PC-3 (cell line): ENCODE results near the gene C2. TPM values are rescaled to one million over a fixed set of nuclear protein-coding genes. Genes with fewer than 3 reads are reported as not detected.

ENCODE experiments used
- ATAC-seq: fragments of 200-7000 bp; cut with Tn5 transposase; 2 replicates; pipeline ENCODE4 v1.9.1; 2020; ENCODE audit warnings: mild to moderate bottlenecking, moderate library complexity
- BruUV-seq: library from RNA; stranded (reverse); fragments of 400-500 nt; replicated peaks from 2 replicates; lab custom pipeline; 2021; lab: Mats Ljungman, UMichigan
- CTCF ChIA-PET: fragments of 300-600 bp; sonication (Branson Sonifier 250); formaldehyde crosslinking; loops from one replicate; lab custom pipeline; 2022; ENCODE audit warnings: antibody characterized with exemption; lab: Charles Lee
- POLR2A ChIA-PET: fragments of 300-600 bp; sonication (Branson Sonifier 250); formaldehyde crosslinking; loops from one replicate; lab custom pipeline; 2022; ENCODE audit warnings: antibody characterized with exemption; ENCODE audit not compliant: unreplicated experiment; lab: Charles Lee
- DNase-seq: peaks from one replicate; pipeline ENCODE4 v3.0.0-alpha.2; 2015
- H2AFZ ChIP-seq: fragments of 300-600 bp; sonication (generic); 2 replicates; pipeline ENCODE4 v1.6.0; 2016; ENCODE audit warnings: antibody characterized with exemption, low read length
- H3F3A ChIP-seq: fragments of 300-600 bp; sonication (generic); one replicate; pipeline ENCODE4 v1.6.0; 2017; ENCODE audit warnings: antibody characterized with exemption, low read length, control low read depth, mild to moderate bottlenecking; ENCODE audit not compliant: unreplicated experiment
- H3K27ac ChIP-seq: fragments of 300-600 bp; sonication (generic); 2 replicates; pipeline ENCODE4 v1.5.1; 2016; ENCODE audit warnings: mild to moderate bottlenecking, low read length
- H3K27me3 ChIP-seq: fragments of 300-600 bp; sonication (generic); 2 replicates; pipeline ENCODE4 v1.6.1; 2016; ENCODE audit warnings: low read length, mixed read lengths
- H3K36me3 ChIP-seq: fragments of 300-600 bp; sonication (generic); 2 replicates; pipeline ENCODE4 v1.6.1; 2016; ENCODE audit warnings: low read depth, mixed run types, low read length, mixed read lengths
- H3K4me1 ChIP-seq: fragments of 300-600 bp; sonication (generic); 2 replicates; pipeline ENCODE4 v1.5.1; 2016; ENCODE audit warnings: low read length; ENCODE audit not compliant: insufficient read depth
- H3K4me2 ChIP-seq: fragments of 300-600 bp; sonication (generic); 2 replicates; pipeline ENCODE4 v1.6.0; 2016; ENCODE audit warnings: low read length
- H3K4me3 ChIP-seq: fragments of 300-600 bp; sonication (generic); 2 replicates; pipeline ENCODE4 v1.5.1; 2016; ENCODE audit warnings: mild to moderate bottlenecking, low read length, mixed read lengths
- H3K79me2 ChIP-seq: fragments of 300-600 bp; sonication (generic); 2 replicates; pipeline ENCODE4 v1.6.1; 2017; ENCODE audit warnings: low read length, mixed read lengths
- H3K9ac ChIP-seq: fragments of 300-600 bp; sonication (generic); 2 replicates; pipeline ENCODE4 v1.6.0; 2016; ENCODE audit warnings: mild to moderate bottlenecking, low read length
- H3K9me2 ChIP-seq: fragments of 300-600 bp; sonication (generic); replicated peaks from 2 replicates; pipeline ENCODE4 v1.6.1; 2016; ENCODE audit warnings: mixed run types, low read length, mixed read lengths
- H3K9me3 ChIP-seq: fragments of 300-600 bp; sonication (generic); 2 replicates; pipeline ENCODE4 v1.6.1; 2016; ENCODE audit warnings: low read length, mixed read lengths
- H4K20me1 ChIP-seq: fragments of 300-600 bp; sonication (generic); 2 replicates; pipeline ENCODE4 v1.6.1; 2016; ENCODE audit warnings: low read length, mixed read lengths
- CTCF ChIP-seq: fragments of 300-600 bp; sonication (generic); conservative IDR thresholded peaks from 2 replicates; pipeline ENCODE4 v1.5.1; 2017; ENCODE audit warnings: antibody characterized with exemption, low read depth, mild to moderate bottlenecking, low read length
- EZH2 ChIP-seq: fragments of 300-600 bp; sonication (generic); IDR thresholded peaks from one replicate; pipeline ENCODE4 v1.6.1; 2017; ENCODE audit warnings: antibody characterized with exemption, mild to moderate bottlenecking, low read length; ENCODE audit not compliant: unreplicated experiment
- EZH2phosphoT487 ChIP-seq: fragments of 300-600 bp; sonication (generic); IDR thresholded peaks from 2 replicates; pipeline ENCODE4 v1.6.1; 2018; ENCODE audit warnings: mild to moderate bottlenecking, antibody characterized with exemption, low read length, borderline replicate concordance
- intact Hi-C: fragments of 100-400 bp; cut with micrococcal nuclease; formaldehyde crosslinking; loops from 2 replicates; pipeline ENCODE4 v1.9.0; 2023
- total RNA-seq: library from RNA; depleted of rRNA; stranded (reverse); fragments of >200 nt; gene quantifications from 2 replicates; pipeline ENCODE4 v1.2.3, GENCODE V29; 2014

The C2 gene
- total RNA-seq, 1 experiment from 2014 or later, result not detected

- no peak overlapping the region for H3K27ac ChIP-seq
- ATAC-seq (no peak), DNase-seq (peak; percentile 40)
- TF ChIP-seq EZH2 (no peak), CTCF (peak; percentile 90), EZH2phosphoT487 (no peak)
- no peaks in the 10 kb centered on the region for H3K9me2 ChIP-seq
- no peaks in the 10 kb centered on the region for H3K79me2 ChIP-seq
- H3K9me3 ChIP-seq, result no peaks in the 10 kb centered on the region
- H3K4me3 ChIP-seq, result no peak overlapping the region
- no peak overlapping the region for H3K4me2 ChIP-seq
- peaks cover 11% of the 10 kb centered on the region for H3K4me1 ChIP-seq
- intact Hi-C loops, result no loop called here
- H3F3A ChIP-seq, result peaks cover 4% of the 10 kb centered on the region
- H3K27me3 ChIP-seq, result no peaks in the 10 kb centered on the region
- H3K9ac ChIP-seq, result no peak overlapping the region
- no peaks in the 10 kb centered on the region for H4K20me1 ChIP-seq
- peaks cover 56% of the 10 kb centered on the region for H3K36me3 ChIP-seq
- ChIA-PET CTCF (no interaction called here), POLR2A (no interaction called here)
- no peak overlapping the region for H2AFZ ChIP-seq
- BruUV-seq, result TSS peak; percentile 24
Measured at GRCh38 chr6:31888276-31889258, 39.0 kb upstream of the C2 start.

GRCh38 chr6:31889331-31889972 lies 38.1 kb upstream of the C2 start:
- Histone ChIP-seq H3K27me3 (no peaks in the 10 kb centered on the region), H2AFZ (no peak overlapping the region), H3K4me3 (no peak overlapping the region), H3K4me1 (peaks cover 11% of the 10 kb centered on the region), H3K36me3 (peaks cover 49% of the 10 kb centered on the region), H3K9ac (no peak overlapping the region), H3K4me2 (no peak overlapping the region), H3F3A (peaks cover 4% of the 10 kb centered on the region), H3K27ac (no peak overlapping the region), H3K9me3 (no peaks in the 10 kb centered on the region), H3K9me2 (no peaks in the 10 kb centered on the region), H3K79me2 (no peaks in the 10 kb centered on the region), H4K20me1 (no peaks in the 10 kb centered on the region)
- no TSS peak for BruUV-seq
- ChIA-PET POLR2A (interaction anchor here (0.6 kb wide), 1 partner anchor 91 kb away, joined by 6 read pairs; no protein-coding TSS in a partner anchor), CTCF (no interaction called here)
- no peak for DNase-seq
- TF ChIP-seq EZH2, result no peak
- no peak for TF ChIP-seq EZH2phosphoT487
- no peak for TF ChIP-seq CTCF
- intact Hi-C loops, result no loop called here
- no peak for ATAC-seq
